Stimulated activated CD4-positive, alpha-beta T cell treated with anti-CD3 and anti-CD28 coated beads, Interleukin-12 subunit alpha, Interleukin-12 subunit beta, amount 100 ng/mL, for 24 hours (primary cell): ENCODE data around the gene KRT15.

ENCODE experiments used
- DNase-seq, 2 experiments: peaks; one replicate each; pipeline ENCODE4 v3.0.0-alpha.2; 2020; ENCODE audit warnings: low read depth in 2 of 2

The KRT15 gene

DNA sequence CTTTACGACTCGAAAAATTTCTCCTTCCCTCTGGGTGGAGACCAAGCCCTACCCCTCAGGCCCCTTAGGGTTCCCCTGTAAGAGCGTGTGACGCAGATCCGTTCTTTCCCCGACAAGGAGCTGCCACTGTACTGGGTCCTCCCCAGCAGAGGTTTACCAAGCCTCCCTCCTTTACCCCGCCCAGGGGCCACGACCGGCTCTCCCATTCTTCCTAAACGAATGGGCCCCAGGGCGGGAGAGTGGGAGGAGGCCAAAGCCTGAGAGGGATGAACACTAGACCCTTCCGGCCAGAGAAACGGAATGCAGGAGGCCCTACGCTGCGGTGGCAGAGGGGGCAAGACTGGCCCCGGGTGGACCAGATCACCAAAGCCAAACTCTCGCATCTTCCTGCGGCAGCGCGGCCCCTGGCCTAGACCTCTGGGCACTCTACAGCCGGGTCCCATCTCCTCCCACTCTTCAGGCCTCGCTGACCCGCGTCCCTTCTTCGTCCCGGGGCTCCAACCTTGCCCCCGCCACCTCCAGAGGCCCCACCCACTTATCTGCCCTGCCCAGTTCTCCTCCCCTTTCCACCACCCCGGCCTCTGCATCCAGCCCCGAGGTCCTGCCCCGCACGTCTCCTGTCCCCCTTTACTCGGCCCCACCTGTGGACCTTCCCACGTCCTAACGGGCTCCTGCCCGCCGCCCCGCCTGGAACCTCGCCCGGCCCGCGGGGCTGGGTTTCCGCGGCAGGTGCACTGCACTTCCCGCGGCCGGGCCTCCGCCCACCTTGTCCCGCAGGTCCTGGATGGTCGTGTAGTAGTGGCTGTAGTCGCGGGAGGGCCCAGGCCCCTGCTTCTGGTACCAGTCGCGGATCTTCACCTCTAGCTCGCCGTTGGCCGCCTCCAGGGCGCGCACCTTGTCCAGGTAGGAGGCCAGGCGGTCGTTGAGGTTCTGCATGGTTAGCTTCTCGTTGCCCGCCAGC, 8.7 kb upstream of the KRT15 start:
- no peak for DNase-seq

GRCh38 chr17:41524261-41524660, 5.6 kb upstream of the KRT15 start:
- DNase-seq: no peak

GRCh38 chr17:41523787-41524186, 5.1 kb upstream of the KRT15 start:
- no peak for DNase-seq

GRCh38 chr17:41523225-41523593, 4.5 kb upstream of the KRT15 start:
- no peak for DNase-seq

DNA sequence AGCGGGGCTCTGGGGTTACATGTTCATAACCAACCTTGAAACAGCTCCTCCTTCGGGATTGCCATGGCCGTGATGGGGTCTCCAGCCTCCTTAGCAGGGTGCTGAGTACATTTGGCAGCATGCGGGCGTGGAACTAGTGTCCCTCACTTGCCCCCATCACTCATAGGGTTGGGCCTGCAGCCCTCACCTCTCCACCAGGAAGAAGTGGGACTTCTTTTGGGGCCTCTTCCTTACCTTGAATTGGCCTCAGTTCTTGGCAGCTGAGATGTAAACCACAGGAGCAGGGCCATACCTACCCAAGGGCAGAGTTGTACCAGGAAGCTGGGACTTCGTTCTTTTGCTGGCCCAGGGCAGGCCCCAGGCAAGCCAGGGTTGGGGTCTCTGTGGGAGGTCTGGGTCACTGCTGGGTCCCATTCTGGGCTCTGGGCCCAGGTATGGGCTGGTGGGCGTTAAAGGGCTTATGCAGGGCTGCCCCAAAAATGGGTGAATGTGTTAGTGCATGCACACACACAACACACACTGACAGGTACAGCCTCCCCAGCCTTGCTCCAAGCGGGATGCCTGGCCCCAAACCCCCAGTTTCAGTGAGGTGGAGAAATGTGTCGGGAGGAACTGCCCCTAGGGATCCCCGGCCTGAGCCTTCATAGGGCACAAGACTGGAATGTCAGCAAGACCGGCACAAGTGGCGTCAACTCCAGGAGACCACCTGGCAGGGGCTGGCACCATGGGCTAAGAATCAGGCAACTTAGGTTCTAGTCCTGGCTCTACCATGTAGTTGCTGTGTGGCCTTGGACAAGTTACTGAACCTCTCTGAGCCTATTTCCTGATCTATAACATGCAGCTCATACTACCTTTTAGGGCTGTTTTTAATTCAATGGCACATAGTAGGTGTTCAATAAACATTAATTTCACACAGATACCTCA, 3.9 kb upstream of the KRT15 start:
- DNase-seq: no peak

- no peak for DNase-seq
Observed at GRCh38 chr17:41521574-41522261, 3.0 kb upstream of the KRT15 start.

DNA sequence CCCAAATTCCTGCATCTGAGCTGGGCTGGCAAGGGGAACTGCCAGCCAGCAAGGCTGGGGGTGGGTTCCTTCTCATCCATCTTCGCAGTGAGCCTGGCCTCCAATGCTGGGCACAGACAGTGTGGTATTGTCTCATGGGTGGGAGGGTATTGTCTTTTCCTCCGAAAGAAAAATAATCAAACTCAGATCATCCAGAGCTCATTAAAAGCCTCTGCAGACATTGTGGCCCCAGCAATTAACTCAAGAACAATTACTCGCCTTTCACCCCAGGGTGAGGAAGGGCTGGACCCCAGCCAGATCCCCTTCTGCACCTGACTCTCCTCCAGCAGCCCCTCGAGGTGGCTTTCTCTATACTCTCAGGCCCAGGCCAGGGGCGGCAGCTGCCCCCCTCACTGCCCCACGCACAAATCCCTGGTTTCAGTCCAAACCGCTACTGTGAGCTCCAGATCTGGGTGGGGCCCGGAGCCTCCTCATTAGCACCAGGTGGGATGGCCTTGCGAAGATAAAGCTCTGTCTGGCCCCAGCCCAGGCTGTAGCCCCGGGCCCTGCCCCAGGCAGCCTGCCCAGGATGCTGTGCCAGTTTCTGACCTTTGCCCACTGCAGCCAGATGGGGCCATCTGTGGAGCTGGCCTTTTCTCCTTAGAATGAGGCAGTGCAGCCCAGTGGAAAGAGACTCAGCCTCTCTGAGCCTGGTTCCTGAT, 2.3 kb upstream of the KRT15 start:
- no peak for DNase-seq

DNA sequence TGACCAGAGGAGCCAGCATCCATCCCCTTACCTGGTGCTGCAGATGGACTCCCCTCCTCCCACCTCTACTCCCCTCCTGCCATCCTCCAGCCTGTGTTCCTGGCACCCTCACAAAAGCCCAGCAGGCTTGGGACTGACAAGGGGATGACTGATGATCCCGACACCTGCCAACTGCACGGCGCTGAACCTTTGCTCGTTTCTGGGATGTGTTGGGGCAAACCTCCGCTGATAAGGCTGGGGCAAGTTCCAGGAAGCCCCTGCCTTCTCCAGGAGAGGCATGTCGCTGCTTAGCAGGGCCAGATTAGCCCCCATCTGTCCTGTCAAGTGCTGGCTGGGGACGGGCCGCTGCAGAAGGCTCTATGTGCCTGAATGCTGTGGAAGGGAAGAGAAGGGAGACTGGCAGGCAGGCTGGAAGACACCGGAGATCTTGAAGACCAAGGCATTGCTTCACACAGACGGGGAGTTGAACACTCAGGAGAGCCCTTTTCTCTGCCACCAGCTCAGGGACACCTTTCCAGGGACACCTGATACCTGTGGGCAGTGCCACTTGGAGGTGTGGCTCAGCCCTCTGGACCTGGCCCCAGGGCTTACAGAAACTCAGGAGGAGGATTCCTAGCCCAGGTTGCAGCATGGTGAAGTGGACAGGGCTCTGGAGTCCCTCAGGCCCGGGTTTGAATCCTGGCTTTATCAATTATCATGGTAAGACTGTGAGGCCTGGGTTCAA, 973 bp upstream of the KRT15 start:
- DNase-seq: no peak

GRCh38 chr17:41518031-41518430, 659 bp downstream of the KRT15 start:
- DNase-seq: no peak

DNA sequence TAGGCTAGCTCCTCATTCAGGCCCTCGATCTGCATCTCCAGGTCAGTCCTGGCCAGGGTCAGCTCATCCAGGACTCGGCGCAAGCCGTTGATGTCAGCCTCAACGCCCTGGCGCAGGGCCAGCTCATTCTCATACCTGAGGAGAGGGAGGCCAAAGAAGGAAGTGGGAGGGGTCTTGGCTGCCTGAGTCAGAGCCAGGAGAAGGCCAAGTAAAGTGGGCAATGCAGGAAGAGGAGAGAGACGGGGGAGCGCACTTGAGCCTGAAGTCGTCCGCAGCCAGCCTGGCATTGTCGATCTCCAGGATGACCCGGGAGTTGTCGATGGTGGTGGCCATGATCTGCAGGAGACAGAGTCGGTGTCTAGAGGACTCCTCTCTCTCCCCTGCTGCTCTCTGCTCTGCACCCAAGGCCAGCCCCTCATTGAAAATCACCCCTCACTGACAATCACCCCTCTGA, 1.8 kb downstream of the KRT15 start:
- DNase-seq: no peak

- no peak for DNase-seq
Observed at GRCh38 chr17:41516147-41516829, 2.4 kb downstream of the KRT15 start.

DNA sequence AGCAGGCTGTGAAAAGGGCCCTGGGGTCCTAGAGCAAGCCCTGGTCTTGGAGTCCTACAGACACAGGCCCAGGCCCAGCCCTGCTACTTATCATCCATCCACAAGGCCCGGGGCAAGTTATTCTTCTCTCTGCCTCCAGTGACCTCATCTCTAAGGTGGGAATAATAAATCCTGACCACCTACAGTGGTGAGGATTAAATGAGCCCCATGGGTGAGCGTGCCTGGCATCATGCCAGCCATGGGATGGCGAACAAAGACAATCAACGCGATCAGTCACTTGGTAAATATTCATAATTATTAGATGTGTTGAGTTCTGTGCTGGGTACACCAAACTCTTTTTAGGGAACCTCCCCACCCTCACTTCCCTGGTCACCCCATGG, 5.5 kb downstream of the KRT15 start:
- DNase-seq: no peak

DNA sequence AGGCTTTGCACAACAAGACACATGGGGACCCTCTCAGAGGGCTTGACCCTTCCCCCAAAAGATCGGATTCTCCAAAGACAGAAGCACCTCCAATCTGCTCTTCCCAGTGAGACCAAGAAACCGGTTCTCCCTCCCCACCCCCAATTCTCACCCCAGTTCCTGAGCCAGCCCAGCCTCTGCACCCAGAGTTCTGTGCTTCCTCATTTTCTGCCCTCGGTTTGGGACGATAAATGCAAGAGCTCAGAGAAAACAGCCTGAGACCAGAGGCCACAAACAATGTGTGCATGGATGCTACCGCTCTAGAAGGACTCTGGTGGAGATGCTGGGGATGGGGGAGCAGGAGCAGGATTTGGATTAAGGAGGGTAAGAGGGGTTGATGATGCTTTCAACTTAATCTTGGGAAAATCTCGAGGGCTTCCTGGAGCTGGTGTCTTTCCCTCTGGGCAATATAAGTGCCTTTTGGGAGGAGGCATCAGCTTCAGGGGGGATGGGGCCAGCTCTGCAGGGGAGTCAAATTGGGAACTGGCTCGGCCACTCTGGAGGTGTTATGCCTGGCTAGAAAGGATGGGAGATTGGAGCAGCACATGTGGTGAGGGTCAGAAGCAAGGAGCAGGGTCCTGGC, 6.0 kb downstream of the KRT15 start:
- no peak for DNase-seq

DNA sequence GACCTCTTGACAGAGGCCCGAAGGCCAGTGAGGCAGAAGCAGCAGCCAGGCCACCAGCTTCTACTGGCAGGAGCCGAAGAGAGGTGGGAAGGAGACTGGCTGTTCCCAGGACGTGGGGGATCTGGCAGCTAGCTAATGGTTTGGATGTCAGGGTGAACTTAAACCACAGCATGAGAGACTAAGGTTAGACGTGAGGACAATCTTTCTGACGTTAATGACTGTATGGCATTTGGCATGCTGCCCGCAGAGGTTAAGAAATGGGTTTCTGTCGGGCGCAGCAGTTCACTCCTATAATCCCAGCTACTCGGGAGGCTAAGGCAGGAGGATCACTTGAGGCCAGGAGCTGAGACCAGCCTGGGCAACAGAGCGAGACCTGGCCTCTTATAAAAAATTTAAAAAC, 7.0 kb downstream of the KRT15 start:
- no peak for DNase-seq

DNA sequence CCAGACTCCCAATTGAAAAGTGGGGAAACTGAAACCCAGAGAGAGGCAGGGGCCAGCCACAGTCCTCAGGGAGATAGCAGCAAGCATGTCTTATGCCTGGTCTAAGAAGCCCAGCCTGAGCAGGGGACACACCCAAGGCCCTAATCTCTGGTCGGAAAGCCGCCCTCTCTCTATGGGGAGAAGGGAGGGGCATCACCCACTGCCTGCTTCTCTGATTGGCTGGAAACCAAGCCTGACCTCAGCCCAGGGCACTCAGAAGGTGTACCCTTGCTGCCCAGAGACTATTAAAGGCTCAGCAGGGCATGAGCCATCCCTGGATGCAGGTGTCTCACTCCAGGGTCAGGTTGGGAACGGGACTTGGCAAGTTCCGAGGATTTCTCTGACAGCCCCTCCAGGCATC, 7.6 kb downstream of the KRT15 start:
- DNase-seq: no peak

DNA sequence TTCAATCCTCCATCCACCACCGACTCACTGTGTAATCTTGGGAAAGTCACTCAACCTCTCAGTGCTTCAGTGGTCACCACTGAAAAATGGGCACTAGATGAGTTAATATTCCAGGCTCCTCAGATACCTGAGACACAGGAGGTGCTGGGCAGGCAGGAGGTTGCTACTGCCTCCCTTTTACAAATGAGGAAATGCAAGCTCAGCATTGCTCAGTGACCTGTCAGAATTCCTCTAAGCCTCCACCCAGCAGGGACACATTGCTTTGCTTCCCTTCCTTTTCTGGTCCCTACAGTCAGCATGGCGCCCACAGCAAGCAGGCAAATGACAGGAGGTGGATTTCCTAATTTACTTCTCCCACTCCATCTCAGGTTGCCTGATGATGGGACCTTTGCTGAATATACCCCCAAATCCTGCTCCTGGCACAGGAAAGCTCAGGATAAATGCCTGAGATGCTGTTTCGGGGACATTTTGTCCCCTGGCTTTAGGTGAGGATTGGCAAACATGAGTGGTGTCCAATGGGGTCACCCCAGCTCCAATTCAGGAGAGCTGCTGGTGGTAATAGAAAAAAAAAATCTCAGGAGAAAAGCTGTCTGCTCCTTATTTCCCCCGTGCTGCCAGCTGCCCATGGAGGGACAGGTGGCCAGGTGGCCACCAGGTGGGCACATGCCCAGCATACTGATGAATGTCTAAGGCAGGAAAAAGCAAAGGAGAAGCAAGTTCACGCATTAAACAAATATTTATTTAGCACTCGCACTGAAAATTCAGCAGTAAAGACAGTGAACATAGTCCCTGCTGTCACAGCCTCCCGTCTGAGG, 8.2 kb downstream of the KRT15 start:
- no peak for DNase-seq

DNA sequence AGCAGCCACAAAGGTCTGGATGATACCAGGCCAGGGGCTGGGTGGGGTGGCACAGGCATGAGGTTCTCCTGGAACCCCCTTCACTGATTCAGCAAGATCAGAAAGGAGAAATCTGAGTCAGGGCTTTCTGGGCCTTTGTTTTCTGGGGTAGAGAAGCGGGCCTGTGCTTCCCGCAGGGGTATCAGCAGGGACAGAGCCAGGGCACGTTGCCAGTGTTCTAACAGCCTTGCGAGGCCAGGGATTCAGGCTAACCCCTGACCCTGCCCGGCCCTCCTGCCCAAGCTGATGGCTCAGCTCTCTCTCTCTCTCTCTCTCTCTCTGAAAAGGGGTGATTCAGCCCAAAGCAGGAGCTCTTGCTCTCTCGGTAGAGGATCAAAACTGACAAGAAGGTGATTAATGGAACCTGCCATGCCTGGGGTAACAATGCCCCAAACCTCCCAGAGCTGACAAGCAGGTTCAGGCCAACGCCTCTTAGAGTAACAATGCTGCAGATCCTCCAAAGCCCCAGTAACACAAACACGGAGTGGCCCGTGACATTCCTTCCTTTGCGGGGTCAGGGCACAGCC, 11.3 kb downstream of the KRT15 start:
- DNase-seq: no peak
